HG03520 (cell line): Measurements from ENCODE around the gene SPINK2.

Source experiments
- ATAC-seq: cut with Tn5 transposase; IDR thresholded peaks from one replicate; pipeline ENCODE4 v1.9.1; 2021; ENCODE audit warnings: mild to moderate bottlenecking, moderate library complexity; ENCODE audit not compliant: unreplicated experiment

Gene SPINK2

GRCh38 chr4:56821381-56822243, at the start of gene SPINK2:
Gene SPINK2 (minus strand): TSS chr4:56821701. CDS start chr4:56821662, 39 bp downstream.
- ATAC-seq = peak; percentile 38

- no peak for ATAC-seq
Observed at GRCh38 chr4:56870946-56871345, 49.4 kb upstream of the SPINK2 start.

- peak; percentile 54 for ATAC-seq
Observed at GRCh38 chr4:56863441-56864139, 42.1 kb upstream of the SPINK2 start.

- ATAC-seq = no peak
Observed at GRCh38 chr4:56861360-56861759, 39.9 kb upstream of the SPINK2 start.

- ATAC-seq = no peak
Observed at GRCh38 chr4:56860781-56861180, 39.3 kb upstream of the SPINK2 start.

GRCh38 chr4:56859841-56860240, 38.3 kb upstream of the SPINK2 start:
- ATAC-seq = no peak

- no peak for ATAC-seq
Observed at GRCh38 chr4:56857601-56858309, 36.3 kb upstream of the SPINK2 start.

GRCh38 chr4:56856656-56857055, 35.2 kb upstream of the SPINK2 start:
- ATAC-seq = no peak

- no peak for ATAC-seq
Observed at GRCh38 chr4:56850910-56851309, 29.4 kb upstream of the SPINK2 start.

GRCh38 chr4:56844802-56845580, 23.5 kb upstream of the SPINK2 start:
- ATAC-seq = peak; percentile 68

GRCh38 chr4:56843421-56843899, 22.0 kb upstream of the SPINK2 start:
- no peak for ATAC-seq

- no peak for ATAC-seq
Observed at GRCh38 chr4:56840559-56840958, 19.1 kb upstream of the SPINK2 start.

GRCh38 chr4:56828784-56829535, 7.5 kb upstream of the SPINK2 start:
- ATAC-seq = peak; percentile 85

- no peak for ATAC-seq
Observed at GRCh38 chr4:56823933-56824600, 2.6 kb upstream of the SPINK2 start.

GRCh38 chr4:56818797-56819196, 2.7 kb downstream of the SPINK2 start:
- ATAC-seq = no peak

- ATAC-seq = peak; percentile 76
Observed at GRCh38 chr4:56817840-56818491, 3.5 kb downstream of the SPINK2 start.

- no peak for ATAC-seq
Observed at GRCh38 chr4:56806666-56807065, 14.8 kb downstream of the SPINK2 start.

GRCh38 chr4:56804551-56804950, 16.9 kb downstream of the SPINK2 start:
- no peak for ATAC-seq

GRCh38 chr4:56803471-56803870, 18.0 kb downstream of the SPINK2 start:
- peak; percentile 49 for ATAC-seq
